ENCODE measurements around the gene OLFM2. TPM values are rescaled to one million over a fixed set of nuclear protein-coding genes. Genes with fewer than 3 reads are reported as not detected.

Gene OLFM2
- total RNA-seq, 1 experiment from 2014 or later, result 75.6 TPM

DNA sequence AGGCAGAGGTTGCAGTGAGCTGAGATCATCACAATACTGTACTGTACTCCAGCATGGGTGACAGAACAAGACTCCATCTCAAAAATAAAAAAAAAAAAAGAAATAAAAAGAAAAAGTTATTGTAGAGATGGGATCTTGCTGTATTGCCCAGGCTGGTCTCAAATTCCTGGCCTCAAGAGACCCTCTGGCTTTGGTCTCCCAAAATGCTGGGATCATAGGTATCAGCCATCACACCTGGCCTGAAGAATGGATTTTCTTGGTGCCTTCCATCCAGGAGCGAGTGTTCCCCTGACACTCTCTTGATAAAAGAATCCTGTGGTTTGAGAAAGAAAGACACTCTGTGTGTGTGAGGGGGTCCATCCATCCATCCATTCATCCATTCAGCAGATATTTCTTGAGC is 4.7 kb downstream of the OLFM2 start:
- H2BK20ac ChIP-seq (ENCODE audit: low read depth, low read length, poor library complexity, severe bottlenecking), result no peak overlapping the region
- H2BK120ac ChIP-seq (ENCODE audit: low read depth, low read length, poor library complexity, severe bottlenecking), result no peak overlapping the region
- no peak overlapping the region for H3K56ac ChIP-seq (ENCODE audit: insufficient read length, low read depth, low read length)
- H3K36me3 Mint-ChIP-seq (ENCODE audit: insufficient read depth in 1 of 3, low read depth in 3 of 3), result peaks cover 7 to 16% (median 13%) of the 10 kb centered on the region in 3 experiments
- no peak overlapping the region for H4K5ac ChIP-seq (ENCODE audit: insufficient read length, low read depth, low read length)
- no peak overlapping the region for H4K91ac ChIP-seq (ENCODE audit: insufficient read length, low read depth, low read length)
- no peak overlapping the region; a peak in 1 of 5 replicates for H3K4me3 Mint-ChIP-seq
- peaks cover 3% of the 10 kb centered on the region; the same call in 1 of the 2 replicates for H3K79me2 ChIP-seq (ENCODE audit: insufficient read depth, low read length)
- H4K8ac ChIP-seq (replicated peaks; ENCODE audit: insufficient read length, low read depth, low read length), result no peak overlapping the region
- no peak overlapping the region for H3K9ac ChIP-seq (ENCODE audit: extremely low read depth, insufficient read length, low read length)
- no peak for DNase-seq
- H2BK12ac ChIP-seq (ENCODE audit: insufficient read length, low read depth, low read length), result no peak overlapping the region
- H3K4me1 ChIP-seq (ENCODE audit: insufficient read depth, low read length), result peaks cover 6% of the 10 kb centered on the region; the same call in 1 of the 2 replicates
- H3K9me3 ChIP-seq (ENCODE audit: control insufficient read depth, low read depth, low read length), result no peaks in the 10 kb centered on the region
- peaks cover 9% of the 10 kb centered on the region for H3K79me1 ChIP-seq (ENCODE audit: insufficient read depth, low read depth, low read length, poor library complexity, severe bottlenecking)
- H4K20me1 ChIP-seq (ENCODE audit: control insufficient read depth, insufficient read depth, insufficient read length), result no peaks in the 10 kb centered on the region
- H3K4me2 ChIP-seq (ENCODE audit: insufficient read depth, insufficient read length, low read length), result no peak overlapping the region
- WGBS (ENCODE audit: extremely low coverage, insufficient read length, low lambda C conversion rate), result no CpG with 5 or more reads among the region's 1 CpG
- TF ChIP-seq, protein P1, sequence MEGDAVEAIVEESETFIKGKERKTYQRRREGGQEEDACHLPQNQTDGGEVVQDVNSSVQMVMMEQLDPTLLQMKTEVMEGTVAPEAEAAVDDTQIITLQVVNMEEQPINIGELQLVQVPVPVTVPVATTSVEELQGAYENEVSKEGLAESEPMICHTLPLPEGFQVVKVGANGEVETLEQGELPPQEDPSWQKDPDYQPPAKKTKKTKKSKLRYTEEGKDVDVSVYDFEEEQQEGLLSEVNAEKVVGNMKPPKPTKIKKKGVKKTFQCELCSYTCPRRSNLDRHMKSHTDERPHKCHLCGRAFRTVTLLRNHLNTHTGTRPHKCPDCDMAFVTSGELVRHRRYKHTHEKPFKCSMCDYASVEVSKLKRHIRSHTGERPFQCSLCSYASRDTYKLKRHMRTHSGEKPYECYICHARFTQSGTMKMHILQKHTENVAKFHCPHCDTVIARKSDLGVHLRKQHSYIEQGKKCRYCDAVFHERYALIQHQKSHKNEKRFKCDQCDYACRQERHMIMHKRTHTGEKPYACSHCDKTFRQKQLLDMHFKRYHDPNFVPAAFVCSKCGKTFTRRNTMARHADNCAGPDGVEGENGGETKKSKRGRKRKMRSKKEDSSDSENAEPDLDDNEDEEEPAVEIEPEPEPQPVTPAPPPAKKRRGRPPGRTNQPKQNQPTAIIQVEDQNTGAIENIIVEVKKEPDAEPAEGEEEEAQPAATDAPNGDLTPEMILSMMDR (conservative IDR thresholded peaks at IDR 0.05), result no peak
- peaks cover 10% of the 10 kb centered on the region for H3K23me2 ChIP-seq (ENCODE audit: insufficient read length, low read depth, low read length, poor library complexity, severe bottlenecking)
- H2BK5ac ChIP-seq (ENCODE audit: insufficient read length, low read length), result no peak overlapping the region
- H3K4ac ChIP-seq (ENCODE audit: low read depth, low read length), result no peak overlapping the region
- H2AK5ac ChIP-seq (ENCODE audit: insufficient read length, low read length), result no peak overlapping the region
- H2AFZ ChIP-seq (ENCODE audit: low read length), result no peak overlapping the region
- no peak overlapping the region; a peak in 1 of 7 replicates for H3K27ac Mint-ChIP-seq
- H3T11ph ChIP-seq (ENCODE audit: low read length), result no peak overlapping the region
- no peak overlapping the region for H2BK15ac ChIP-seq (ENCODE audit: low read depth, low read length)
- H3K27me3 Mint-ChIP-seq (ENCODE audit: low read depth), result peaks cover 11% of the 10 kb centered on the region
- no peak overlapping the region for H3K27ac ChIP-seq (ENCODE audit: insufficient read length, low read depth, low read length)
- H3K23ac ChIP-seq (ENCODE audit: insufficient read length, low read depth, low read length), result no peak overlapping the region
- H3K4me1 Mint-ChIP-seq, result peaks cover 21 to 25% of the 10 kb centered on the region in 2 experiments
- H3K18ac ChIP-seq (ENCODE audit: insufficient read length, low read depth, low read length), result no peak overlapping the region
- no peaks in the 10 kb centered on the region for H3K27me3 ChIP-seq (ENCODE audit: insufficient read depth, low read length)
- H3K14ac ChIP-seq (ENCODE audit: insufficient read depth, low read length), result no peak overlapping the region
- no peaks in the 10 kb centered on the region for H3K9me3 Mint-ChIP-seq
